HG03460 (cell line): ENCODE measurements around the gene INVS.
"Not testable (repeated sequence)": the region's sequence is repeated elsewhere in the genome, so short reads cannot be mapped to it uniquely, and the experiment has no call there.

Source experiments
- ATAC-seq: cut with Tn5 transposase; IDR thresholded peaks from one replicate; pipeline ENCODE4 v1.9.1; 2021; ENCODE audit not compliant: unreplicated experiment

INVS gene

DNA sequence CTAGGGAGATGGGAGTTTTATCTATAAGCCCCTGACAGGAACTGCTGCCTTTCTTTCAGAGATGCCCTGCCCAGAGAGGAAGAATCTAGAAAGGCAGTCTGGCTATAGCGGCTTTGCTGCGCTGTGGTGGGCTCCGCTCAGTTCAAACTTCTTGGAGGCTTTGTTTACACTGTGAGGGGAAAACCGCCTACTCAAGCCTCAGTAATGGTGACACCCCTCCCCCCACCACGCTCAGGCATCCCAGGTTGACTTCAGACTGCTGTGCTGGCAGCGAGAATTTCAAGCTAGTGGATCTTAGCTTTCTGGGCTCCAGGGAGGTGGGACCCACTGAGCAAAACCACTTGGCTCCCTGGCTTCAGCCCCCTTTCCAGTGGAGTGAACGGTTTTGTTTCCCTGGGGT lies 137.9 kb downstream of the INVS start:
- ATAC-seq: not testable (repeated sequence)

GRCh38 chr9:100240512-100240911 lies 141.5 kb downstream of the INVS start:
- ATAC-seq: no peak

DNA sequence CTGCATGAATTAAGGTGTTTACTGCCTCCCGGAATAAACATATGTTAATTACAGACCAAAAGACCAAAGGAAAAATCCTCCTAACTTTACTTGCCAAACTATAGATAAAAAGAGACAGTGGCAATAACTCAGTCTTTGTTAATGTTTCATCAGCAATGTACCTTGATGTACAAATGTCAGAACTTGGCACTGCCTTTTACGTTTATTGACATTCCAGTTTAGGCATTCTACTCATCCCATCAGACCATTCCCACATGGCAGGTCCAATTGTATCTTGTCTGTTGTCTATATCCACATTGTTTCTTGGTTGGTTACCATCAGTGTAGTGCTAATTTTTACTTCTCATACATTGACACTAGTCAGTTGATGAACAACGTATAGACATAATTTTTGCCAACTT lies 168.2 kb downstream of the INVS start:
- no peak for ATAC-seq

DNA sequence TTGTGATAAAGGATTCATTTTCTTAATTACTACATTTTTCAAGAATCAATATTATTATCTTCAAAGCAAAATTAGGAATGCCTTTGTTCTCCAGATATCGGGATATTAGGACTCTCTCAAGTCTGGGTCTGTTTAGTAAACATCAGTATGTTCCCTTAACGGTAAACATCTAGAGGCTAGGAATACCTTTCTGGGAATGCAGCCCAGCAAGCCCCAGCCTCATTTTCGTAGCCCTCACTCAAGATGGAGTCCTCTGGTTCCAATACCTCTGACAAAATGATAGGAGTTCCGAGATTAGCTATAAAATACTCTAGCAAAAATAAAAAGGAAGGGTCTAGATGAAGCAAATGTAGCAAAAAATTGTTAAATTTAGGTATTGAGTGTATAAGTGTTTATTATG lies 169.2 kb downstream of the INVS start:
- ATAC-seq: no peak

DNA sequence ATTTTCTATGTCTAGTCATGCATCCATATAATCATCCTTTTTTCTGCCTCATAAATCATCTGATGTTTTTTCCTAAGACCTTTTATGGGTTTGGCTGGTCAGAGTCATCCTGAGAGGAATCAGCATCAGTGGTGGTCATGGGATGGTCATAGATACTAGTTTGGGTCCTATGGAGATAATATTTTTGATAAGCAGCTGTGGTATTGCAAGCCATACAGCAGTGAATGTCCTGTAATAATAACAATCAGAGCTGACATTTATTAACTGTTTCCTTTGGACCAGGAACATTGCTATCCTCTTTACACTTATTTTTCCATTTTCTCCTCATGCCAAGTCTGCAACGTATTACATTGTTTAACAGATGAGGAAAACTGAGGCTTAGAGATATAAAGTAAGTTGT lies 170.6 kb downstream of the INVS start:
- ATAC-seq: no peak

DNA sequence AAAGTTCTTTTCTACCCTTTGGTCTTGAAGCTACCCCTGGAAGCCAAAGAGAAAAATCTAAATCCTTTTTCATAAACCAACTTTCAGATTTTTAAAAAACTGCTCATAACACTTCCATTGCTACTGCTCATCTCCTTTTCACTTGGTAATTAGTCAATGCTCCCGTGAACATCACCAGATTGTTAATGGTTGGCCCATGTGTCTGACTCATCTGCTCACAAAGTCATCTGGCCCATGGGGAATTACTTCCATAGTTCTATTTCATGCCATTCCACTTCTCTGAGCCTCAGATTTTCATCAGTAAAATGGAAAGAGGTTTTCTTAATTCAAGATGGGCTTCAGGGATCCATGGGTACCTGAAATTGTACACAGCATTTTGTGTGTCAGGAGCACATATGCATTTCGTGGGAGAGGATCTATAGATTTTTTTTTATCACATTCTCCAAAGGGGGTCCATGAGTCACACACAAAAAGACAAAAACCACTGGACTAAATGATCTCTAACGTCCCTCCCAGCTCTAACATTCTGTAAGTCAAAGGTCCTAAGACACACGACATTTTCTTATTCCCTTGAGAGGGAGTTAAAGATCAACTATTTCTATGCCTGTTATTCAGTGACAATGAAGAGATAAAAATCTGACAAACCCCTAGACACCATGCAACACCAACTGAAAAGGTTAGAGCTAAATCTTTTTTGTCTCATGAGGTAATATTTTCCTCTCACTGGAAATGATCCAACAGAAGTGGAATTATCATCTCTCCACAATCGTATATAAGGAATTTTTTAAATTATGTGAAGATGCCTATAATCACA lies 178.3 kb downstream of the INVS start:
- no peak for ATAC-seq

DNA sequence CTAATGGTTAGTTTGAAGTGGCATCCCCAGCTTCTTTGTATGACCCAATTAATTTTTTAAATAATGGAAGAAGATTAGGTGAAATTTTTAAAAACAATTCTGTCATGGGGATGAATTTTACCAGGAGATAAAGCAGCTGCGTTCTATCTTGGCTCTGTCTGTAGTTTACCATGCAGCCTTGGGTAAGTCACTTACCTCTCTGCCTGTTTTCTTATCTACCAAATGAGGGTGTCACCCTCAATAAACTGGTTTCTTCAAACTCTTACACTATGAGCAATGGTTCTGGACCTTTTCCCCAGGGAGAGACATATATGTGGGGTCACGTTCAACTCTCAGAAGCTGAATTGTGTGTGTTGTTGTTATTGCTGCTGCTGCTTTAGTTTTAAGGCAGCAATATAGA lies 182.0 kb downstream of the INVS start:
- ATAC-seq: no peak

DNA sequence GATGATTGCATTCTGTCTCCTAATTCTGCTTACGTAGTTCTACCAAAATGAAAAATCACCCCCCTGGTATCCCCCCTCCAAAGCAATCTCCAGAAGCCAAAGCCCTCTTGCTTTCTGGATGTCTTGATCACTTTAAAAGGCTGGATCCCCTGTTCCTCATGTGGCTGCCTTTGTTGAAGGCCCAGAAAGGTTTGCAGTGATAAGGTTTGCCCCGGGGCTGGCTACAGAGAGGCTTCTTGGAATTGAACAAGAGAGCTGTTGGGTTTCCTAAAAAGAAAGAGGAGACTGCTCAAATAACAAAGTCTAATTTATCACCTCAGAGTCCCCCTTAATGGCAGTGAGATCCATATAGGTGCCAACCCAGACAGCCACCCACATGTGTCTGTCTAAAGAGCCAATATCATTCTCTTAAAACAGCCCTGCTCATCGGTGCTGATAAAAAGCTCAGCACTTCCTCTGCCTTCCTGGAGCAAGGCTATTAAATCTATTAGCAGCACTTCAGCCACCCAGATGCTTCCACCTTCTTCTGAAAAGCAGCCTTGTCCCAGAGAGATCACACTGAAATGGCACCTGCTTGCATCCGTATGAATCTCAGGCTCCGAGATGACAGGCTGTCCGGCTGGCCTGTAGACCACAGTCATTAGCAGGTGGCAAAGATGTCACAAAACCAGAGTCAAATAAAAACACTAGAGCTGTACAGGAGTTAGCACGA lies 182.8 kb downstream of the INVS start:
- ATAC-seq: no peak

- ATAC-seq: no peak
These were observed 183.3 kb downstream of the INVS start for GRCh38 chr9:100282388-100282719.

- no peak for ATAC-seq
These were observed 185.2 kb downstream of the INVS start for GRCh38 chr9:100284247-100284646.

DNA sequence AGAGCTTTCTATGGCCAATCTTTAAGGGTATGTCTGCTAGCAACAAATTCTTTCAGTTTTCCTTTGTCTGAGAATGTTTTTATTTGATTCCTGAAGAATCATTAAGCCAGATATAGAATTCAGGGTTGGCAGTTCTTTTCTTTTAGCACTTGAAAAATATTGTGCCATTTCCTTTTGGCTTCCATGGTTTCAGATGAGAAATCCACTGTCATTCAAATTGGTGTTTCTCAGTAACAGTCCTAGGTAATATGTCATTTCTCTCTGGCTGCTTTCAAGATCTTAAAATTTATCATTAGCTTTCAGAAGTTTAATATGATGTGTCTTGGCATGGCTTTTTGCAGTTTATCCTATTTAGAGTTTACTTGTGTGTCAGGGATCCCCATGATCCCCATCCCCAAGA lies 186.0 kb downstream of the INVS start:
- no peak for ATAC-seq

DNA sequence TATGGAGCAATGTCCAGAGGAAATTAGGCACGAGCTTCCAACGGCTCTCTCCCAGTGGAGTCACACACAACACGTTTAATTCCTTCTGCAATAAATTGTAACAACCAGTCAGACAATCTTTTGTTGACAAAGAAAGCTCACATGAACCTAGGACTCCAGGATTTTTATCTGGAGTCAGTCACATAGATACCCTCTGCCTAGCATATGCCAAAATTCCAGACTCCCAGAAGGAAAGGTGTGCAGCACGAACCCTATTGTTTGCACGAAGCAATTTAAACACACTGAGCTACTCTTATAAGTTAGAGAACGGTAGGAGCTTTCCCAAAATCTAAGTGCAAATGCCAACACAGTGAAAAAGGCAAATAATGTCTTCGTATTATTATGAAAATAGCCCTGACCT lies 186.6 kb downstream of the INVS start:
- ATAC-seq: no peak

GRCh38 chr9:100286257-100286656 lies 187.2 kb downstream of the INVS start:
- ATAC-seq: no peak

GRCh38 chr9:100287186-100287585 lies 188.1 kb downstream of the INVS start:
- ATAC-seq: no peak

- no peak for ATAC-seq
These were observed 191.7 kb downstream of the INVS start for GRCh38 chr9:100290714-100291113.

DNA sequence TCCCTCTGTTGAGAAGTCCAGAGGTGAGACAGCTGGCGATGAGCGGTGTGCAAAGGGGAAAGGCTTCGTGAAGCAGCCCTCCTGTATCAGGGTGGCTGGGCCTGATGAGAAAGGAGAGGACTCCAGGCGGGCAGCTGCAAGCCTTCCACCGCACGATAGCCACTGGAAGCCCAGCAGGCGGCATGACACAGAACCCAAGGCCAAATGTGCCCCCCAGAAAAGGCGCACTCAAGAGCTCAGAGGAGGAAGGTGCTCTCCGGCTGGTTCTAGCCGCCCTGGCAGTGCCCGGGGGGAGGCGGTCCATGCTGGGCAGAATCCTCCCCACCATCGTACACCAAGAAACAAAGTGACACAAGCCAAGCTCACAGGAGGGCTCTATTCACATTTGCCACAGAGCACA lies 193.4 kb downstream of the INVS start:
- no peak for ATAC-seq

DNA sequence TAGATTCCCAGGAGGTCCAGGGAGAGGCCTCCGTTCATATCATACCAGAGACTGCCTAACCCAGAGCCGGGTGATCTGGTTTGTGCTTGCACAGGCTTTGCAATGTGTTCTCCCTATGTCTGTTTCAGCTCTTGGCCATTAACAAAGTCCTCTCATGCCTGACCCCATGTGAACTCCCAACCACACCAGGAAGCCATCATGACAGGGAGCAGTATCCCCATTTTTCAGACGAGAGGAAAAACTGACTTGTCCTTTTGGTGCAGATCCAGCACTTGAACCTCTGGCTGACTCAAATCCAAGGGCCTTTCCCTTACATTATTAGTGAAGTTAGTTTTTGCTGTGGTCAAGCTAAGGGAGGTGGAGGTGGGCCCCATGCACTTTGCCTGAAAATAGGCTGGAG lies 195.3 kb downstream of the INVS start:
- ATAC-seq: no peak

DNA sequence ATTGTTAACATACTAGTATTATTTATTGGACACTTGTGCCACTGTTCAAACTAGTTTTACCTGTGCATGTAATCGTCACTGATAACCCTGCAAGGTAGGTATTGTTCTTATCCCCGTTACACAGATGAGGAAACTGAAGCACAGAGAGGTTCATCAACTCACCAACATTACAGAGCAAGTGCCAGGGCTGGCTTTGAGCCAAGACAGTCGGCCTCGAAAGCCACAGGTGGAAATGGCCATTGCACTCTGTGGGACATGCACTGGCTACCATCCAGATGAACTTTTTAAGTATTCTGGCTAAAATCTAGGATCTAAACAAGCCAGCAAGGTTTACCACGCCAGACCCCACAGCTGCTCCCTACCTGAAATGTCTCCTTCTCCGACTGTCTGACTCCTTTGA lies 195.8 kb downstream of the INVS start:
- ATAC-seq: no peak

- no peak for ATAC-seq
These were observed 196.2 kb downstream of the INVS start for GRCh38 chr9:100295240-100295639.

DNA sequence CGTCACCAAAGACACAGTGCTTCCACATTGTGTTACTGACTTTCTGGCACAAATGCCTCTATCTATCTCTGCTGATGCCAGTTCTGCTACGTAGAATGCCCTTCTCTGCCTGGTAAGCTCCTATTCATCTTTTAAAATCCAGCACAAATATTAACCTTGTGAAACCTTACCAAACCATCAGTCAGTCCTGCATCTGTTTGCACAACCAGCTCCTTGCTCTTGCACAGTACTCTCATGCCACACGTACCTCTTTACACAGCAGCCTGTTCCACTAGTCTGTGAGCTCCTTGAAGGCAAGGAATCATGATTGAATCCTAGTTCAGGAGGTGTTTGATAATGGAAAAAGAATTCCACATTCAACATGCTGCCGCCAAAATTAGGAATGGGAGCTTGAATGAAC lies 197.4 kb downstream of the INVS start:
- ATAC-seq: no peak

- no peak for ATAC-seq
These were observed 199.3 kb downstream of the INVS start for GRCh38 chr9:100298378-100298777.

GRCh38 chr9:100303747-100304146 lies 204.7 kb downstream of the INVS start:
- ATAC-seq: no peak

- no peak for ATAC-seq
These were observed 207.2 kb downstream of the INVS start for GRCh38 chr9:100306283-100306682.
